H1 (cell line): ENCODE data around the gene PARD3. TPM values are rescaled to one million over a fixed set of nuclear protein-coding genes. Genes with fewer than 3 reads are reported as not detected.

Experiments
- CTCF ChIA-PET: fragments of 300-600 bp; sonication (Branson Sonifier 250); formaldehyde crosslinking; loops from one replicate; lab custom pipeline; 2021; ENCODE audit not compliant: partially characterized antibody; lab: Charles Lee
- POLR2A ChIA-PET: fragments of 300-600 bp; sonication (Branson Sonifier 250); formaldehyde crosslinking; loops from one replicate; lab custom pipeline; 2021; ENCODE audit warnings: inconsistent platforms; ENCODE audit not compliant: partially characterized antibody; lab: Charles Lee
- DNase-seq, 2 experiments: peaks; one replicate each; pipeline versions ENCODE4 v3.0.0 to v3.0.0-alpha.2; 2010 to 2022; ENCODE audit warnings: low spot score in 2 of 2, low read depth in 1 of 2, mixed read lengths in 1 of 2
- FAIRE-seq: peaks from 2 replicates; lab custom pipeline; 2011; peaks lifted over from hg19 to GRCh38; lab: Jason Lieb, UNC
- H2AFZ ChIP-seq: 2 replicates; pipeline ENCODE4 v1.8.1; 2012; ENCODE audit warnings: low read length, inconsistent platforms
- H2AK5ac ChIP-seq: 2 replicates; pipeline ENCODE4 v1.6.1; 2013; ENCODE audit warnings: low read depth, low read length
- H2BK120ac ChIP-seq: replicated peaks from 2 replicates; pipeline ENCODE3; 2013; ENCODE audit warnings: low read depth, low read length, inconsistent platforms
- H2BK12ac ChIP-seq: 2 replicates; pipeline ENCODE4 v1.6.1; 2013; ENCODE audit warnings: low read depth, low read length
- H2BK15ac ChIP-seq: 2 replicates; pipeline ENCODE4 v1.6.1; 2013; ENCODE audit warnings: low read length
- H2BK20ac ChIP-seq: 2 replicates; pipeline ENCODE4 v1.6.1; 2013; ENCODE audit warnings: low read length
- H2BK5ac ChIP-seq: 2 replicates; pipeline ENCODE4 v1.6.1; 2013; ENCODE audit warnings: low read depth, low read length
- H3K14ac ChIP-seq: 2 replicates; pipeline ENCODE4 v1.6.1; 2013; ENCODE audit warnings: inconsistent platforms; ENCODE audit not compliant: insufficient read length
- H3K18ac ChIP-seq: 2 replicates; pipeline ENCODE4 v1.6.1; 2013; ENCODE audit warnings: low read length; ENCODE audit errors: extremely low read depth
- H3K23ac ChIP-seq: 2 replicates; pipeline ENCODE4 v1.6.1; 2013; ENCODE audit warnings: inconsistent platforms; ENCODE audit not compliant: insufficient read length
- H3K23me2 ChIP-seq: 2 replicates; pipeline ENCODE4 v1.6.1; 2013; ENCODE audit warnings: low read depth, low read length
- H3K27ac ChIP-seq: 2 replicates; pipeline ENCODE4 v1.6.1; 2011; ENCODE audit warnings: low read depth, low read length, inconsistent platforms
- H3K27me3 ChIP-seq, 4 experiments: replicated peaks in 1 of 4; 1 replicate in 1 of 4; 2 replicates in 3 of 4; pipeline versions ENCODE4 v1.6.1 to v1.8.1; 2011 to 2013; ENCODE audit warnings: low read length in 3 of 4, mild to moderate bottlenecking in 3 of 4, inconsistent platforms in 2 of 4, mixed read lengths in 2 of 4, moderate library complexity in 1 of 4; ENCODE audit not compliant: control insufficient read depth in 3 of 4, insufficient read depth in 3 of 4; ENCODE audit errors: extremely low read depth in 1 of 4
- H3K36me3 ChIP-seq, 4 experiments: 2 replicates each; pipeline versions ENCODE4 v1.6.1 to v1.8.1; 2011 to 2013; ENCODE audit warnings: mild to moderate bottlenecking in 4 of 4, low read length in 3 of 4, moderate library complexity in 2 of 4, control low read depth in 1 of 4, inconsistent platforms in 1 of 4; ENCODE audit not compliant: insufficient read depth in 4 of 4, control insufficient read depth in 2 of 4
- H3K4ac ChIP-seq: replicated peaks from 2 replicates; pipeline ENCODE3; 2013; ENCODE audit warnings: low read length, low read depth, mixed read lengths, inconsistent platforms; ENCODE audit not compliant: insufficient read length
- H3K4me1 ChIP-seq, 4 experiments: replicated peaks in 1 of 4; 1 replicate in 1 of 4; 2 replicates in 3 of 4; pipeline versions ENCODE4 v1.6.1 to v1.8.1; 2011 to 2013; ENCODE audit warnings: low read length in 3 of 4, inconsistent platforms in 2 of 4, mixed read lengths in 1 of 4; ENCODE audit not compliant: insufficient read depth in 4 of 4, control insufficient read depth in 3 of 4
- H3K4me2 ChIP-seq, 2 experiments: 2 replicates each; pipeline versions ENCODE4 v1.6.1 to v1.8.1; 2011 to 2013; ENCODE audit warnings: low read depth in 2 of 2, low read length in 2 of 2, control low read depth in 1 of 2, inconsistent platforms in 1 of 2, mild to moderate bottlenecking in 1 of 2; ENCODE audit not compliant: insufficient read depth in 1 of 2
- H3K4me3 ChIP-seq, 4 experiments: fragments of 200-600, 300-600 bp in 1 of 4; sonication (generic), shearing (Covaris generic), sonication (Bioruptor Twin) in 1 of 4; 2 replicates each; pipeline versions ENCODE4 v1.5.1 to v1.8.1; 2011 to 2016; ENCODE audit warnings: low read length in 4 of 4, low read depth in 3 of 4, control low read depth in 2 of 4, inconsistent platforms in 2 of 4, mild to moderate bottlenecking in 2 of 4, mixed read lengths in 1 of 4, moderate library complexity in 1 of 4; ENCODE audit not compliant: insufficient read depth in 2 of 4; ENCODE audit errors: extremely low read depth in 1 of 4
- H3K56ac ChIP-seq: replicated peaks from 2 replicates; pipeline ENCODE3; 2013; ENCODE audit warnings: low read depth, mild to moderate bottlenecking, mixed read lengths, low read length, inconsistent platforms; ENCODE audit not compliant: insufficient read length
- H3K79me1 ChIP-seq: 2 replicates; pipeline ENCODE4 v1.6.1; 2013; ENCODE audit warnings: low read depth, low read length, control low read depth
- H3K79me2 ChIP-seq, 2 experiments: 2 replicates each; pipeline versions ENCODE4 v1.6.1 to v1.8.1; 2012 to 2013; ENCODE audit warnings: low read length in 2 of 2, mild to moderate bottlenecking in 2 of 2, inconsistent platforms in 1 of 2; ENCODE audit not compliant: insufficient read depth in 2 of 2, control insufficient read depth in 1 of 2
- H3K9ac ChIP-seq, 4 experiments: replicated peaks in 1 of 4; 1 replicate in 1 of 4; 2 replicates in 3 of 4; pipeline versions ENCODE4 v1.6.1 to v1.8.1; 2011 to 2013; ENCODE audit warnings: low read depth in 3 of 4, low read length in 3 of 4, control low read depth in 2 of 4, mild to moderate bottlenecking in 2 of 4, moderate library complexity in 2 of 4, inconsistent platforms in 1 of 4; ENCODE audit errors: extremely low read depth in 1 of 4
- H3K9me3 ChIP-seq, 2 experiments: 2 replicates each; pipeline versions ENCODE4 v1.6.1 to v1.8.1; 2012 to 2013; ENCODE audit warnings: mild to moderate bottlenecking in 2 of 2, moderate library complexity in 2 of 2, control low read depth in 1 of 2, inconsistent platforms in 1 of 2, low read depth in 1 of 2, low read length in 1 of 2, mixed read lengths in 1 of 2; ENCODE audit not compliant: insufficient read depth in 2 of 2
- H4K20me1 ChIP-seq, 2 experiments: replicated peaks in 1 of 2; 2 replicates each; pipeline versions ENCODE3 to v1.8.1; 2011 to 2013; ENCODE audit warnings: inconsistent platforms in 2 of 2, low read length in 2 of 2, mild to moderate bottlenecking in 1 of 2; ENCODE audit not compliant: insufficient read depth in 2 of 2, control insufficient read depth in 1 of 2
- H4K5ac ChIP-seq: 2 replicates; pipeline ENCODE4 v1.6.1; 2013; ENCODE audit warnings: low read length, low read depth, mixed read lengths, inconsistent platforms; ENCODE audit not compliant: insufficient read length
- H4K8ac ChIP-seq: 2 replicates; pipeline ENCODE4 v1.8.0; 2013; ENCODE audit warnings: mild to moderate bottlenecking, moderate library complexity, low read length, inconsistent platforms; ENCODE audit not compliant: insufficient read depth; ENCODE audit errors: extremely low read depth
- H4K91ac ChIP-seq: replicated peaks from 2 replicates; pipeline ENCODE3; 2013; ENCODE audit warnings: low read length, mixed read lengths, inconsistent platforms; ENCODE audit not compliant: insufficient read length
- ATF2 ChIP-seq: IDR thresholded peaks from 2 replicates; pipeline ENCODE4 v1.6.1; 2012; ENCODE audit warnings: low read length, inconsistent platforms
- BRCA1 ChIP-seq: IDR thresholded peaks from 2 replicates; pipeline ENCODE4 v1.6.1; 2012; ENCODE audit warnings: low read depth, low read length, improper control_type of control experiment
- CREB1 ChIP-seq: IDR thresholded peaks from 2 replicates; pipeline ENCODE4 v1.6.1; 2012; ENCODE audit warnings: inconsistent platforms
- EGR1 ChIP-seq: IDR thresholded peaks from 2 replicates; pipeline ENCODE4 v1.6.1; 2011; ENCODE audit warnings: low read depth, low read length, borderline replicate concordance
- EP300 ChIP-seq, 2 experiments: IDR thresholded peaks; 1 replicate in 1 of 2; 2 replicates in 1 of 2; pipeline ENCODE4 v1.6.1; 2011 to 2012; ENCODE audit warnings: low read depth in 2 of 2, low read length in 2 of 2, mild to moderate bottlenecking in 2 of 2, borderline replicate concordance in 1 of 2, inconsistent platforms in 1 of 2, moderate library complexity in 1 of 2
- KDM4A ChIP-seq: IDR thresholded peaks from one replicate; pipeline ENCODE4 v1.7.1; 2012; ENCODE audit warnings: low read depth, mild to moderate bottlenecking, moderate library complexity, low read length, inconsistent platforms; ENCODE audit not compliant: severe bottlenecking
- POLR2A ChIP-seq, 2 experiments: IDR thresholded peaks; 1 replicate in 1 of 2; 2 replicates in 1 of 2; pipeline ENCODE4 v1.6.1; 2011; ENCODE audit warnings: low read depth in 2 of 2, low read length in 2 of 2, mild to moderate bottlenecking in 2 of 2; ENCODE audit errors: control extremely low read depth in 1 of 2
- SP2 ChIP-seq: IDR thresholded peaks from 2 replicates; pipeline ENCODE4 v1.6.1; 2012; ENCODE audit warnings: mild to moderate bottlenecking, low read length, inconsistent platforms
- WGBS, 2 experiments: shearing (Covaris generic) in 1 of 2; methylation state at CpG; one replicate each; pipeline versions ENCODE4 v1.1.6 to v1.1.7; 2013 to 2015; ENCODE audit warnings: low lambda C conversion rate in 2 of 2, mixed read lengths in 2 of 2, inconsistent platforms in 1 of 2, low coverage in 1 of 2, missing lambda C conversion rate in 1 of 2; ENCODE audit not compliant: insufficient replicate concordance in 2 of 2, insufficient coverage in 1 of 2, insufficient read length in 1 of 2; ENCODE audit errors: extremely low coverage in 1 of 2, missing lambda C conversion rate in 1 of 2; 5-methylcytosine and 5-hydroxymethylcytosine counted together
- polyA plus RNA-seq, 7 experiments: library from polyadenylated mRNA; depleted of rRNA in 3 of 7; stranded (reverse) in 5 of 7; unstranded in 2 of 7; fragments of >200 nt in 5 of 7; fragments of 200-250 nt in 2 of 7; gene quantifications; 1 replicate in 5 of 7; 2 replicates in 1 of 7; 4 replicates in 1 of 7; pipeline versions ENCODE4 v1.2.1 to v1.2.3, GENCODE V29; 2011 to 2013; ENCODE audit warnings: missing spikeins in 2 of 7, mixed read lengths in 2 of 7
- total RNA-seq: library from RNA; stranded (reverse); fragmentation: NEBNext Ultra II Directional; extraction: Animal tissue kit (Norgen Biotek cat#: 25700); gene quantifications from 2 replicates; pipeline ENCODE4 v1.2.1, GENCODE V29; 2021

PARD3 gene
- total and polyA plus RNA-seq, 2 of the 8 experiments (the other 6 are each of a cell fraction or from before 2014, with no cell fraction given): 19.7 to 49.1 TPM

- Histone ChIP-seq H3K18ac (no peak overlapping the region), H3K79me2 (peaks cover 0 to 20% of the 10 kb centered on the region in 2 experiments; a peak in 1 of 4 replicates), H3K79me1 (peaks cover 5% of the 10 kb centered on the region; the same call in 1 of the 2 replicates), H2AK5ac (no peak overlapping the region), H3K27me3 (no peaks in the 10 kb centered on the region), H3K23ac (no peak overlapping the region), H3K4ac (no peak overlapping the region), H3K9me3 (no peaks in the 10 kb centered on the region), H4K20me1 (peaks cover 0 to 4% of the 10 kb centered on the region in 2 experiments), H4K8ac (no peak overlapping the region), H3K36me3 (no peaks in the 10 kb centered on the region), H2BK20ac (no peak overlapping the region), H2AFZ (no peak overlapping the region), H2BK12ac (no peak overlapping the region), H2BK120ac (no peak overlapping the region), H2BK15ac (no peak overlapping the region), H2BK5ac (no peak overlapping the region), H3K9ac (no peak overlapping the region), H3K56ac (no peak overlapping the region), H3K4me2 (no peak overlapping the region), H3K27ac (no peak overlapping the region), H3K14ac (no peak overlapping the region), H3K23me2 (no peaks in the 10 kb centered on the region), H3K4me3 (no peak overlapping the region), H4K5ac (no peak overlapping the region), H3K4me1 (peaks cover 0 to 8% (median 0%) of the 10 kb centered on the region in 4 experiments; a peak in 1 of 7 replicates), H4K91ac (no peak overlapping the region)
- WGBS, 2 experiments: 79% methylated on average over 3 of the region's 3 CpGs; no CpG with 5 or more reads in 1 of the 2 experiments
- TF ChIP-seq SP2 (no peak), CREB1 (no peak), BRCA1 (no peak), POLR2A (IDR thresholded peaks at IDR 0.05; ENCODE audit: control extremely low read depth in 1 of 2, low read depth in 2 of 2, low read length in 2 of 2) (no peak), EGR1 (no peak), EP300 (IDR thresholded peaks at IDR 0.05; ENCODE audit: borderline replicate concordance in 1 of 2, low read depth in 2 of 2, low read length in 2 of 2) (no peak), KDM4A (no peak), ATF2 (no peak)
- DNase-seq (no peak), FAIRE-seq (no peak)
- POLR2A ChIA-PET: no interaction called here
- CTCF ChIA-PET: interaction anchor here (0.6 to 1.4 kb wide), 3 partner anchors 11 to 677 kb away, joined by 3 to 4 read pairs (median 3); no protein-coding TSS in a partner anchor
These were observed 187.4 kb downstream of the PARD3 start for GRCh38 chr10:34627741-34628140.
